ENCODE measurements around the gene B4GALT1. TPM values are rescaled to one million over a fixed set of nuclear protein-coding genes. Genes with fewer than 3 reads are reported as not detected.

Gene B4GALT1
- total RNA-seq, 1 donor from 2014 or later: 21.3 TPM

GRCh38 chr9:33180526-33181184, 13.5 kb upstream of the B4GALT1 start:
- no peak for TF ChIP-seq CTCF (IDR thresholded peaks at IDR 0.05; ENCODE audit: insufficient read depth, low read length, severe bottlenecking)

GRCh38 chr9:33178972-33179697, 12.0 kb upstream of the B4GALT1 start:
- FAIRE-seq (no peak), DNase-seq (ENCODE audit: low read depth) (no peak)
- Histone ChIP-seq H3K36me3 (ENCODE audit: control insufficient read depth, insufficient read depth, low read length) (no peaks in the 10 kb centered on the region), H3K27me3 (ENCODE audit: control insufficient read depth, insufficient read depth, low read length) (no peaks in the 10 kb centered on the region), H3K4me3 (ENCODE audit: low read depth, low read length) (no peak overlapping the region)
- peak; percentile 2 for TF ChIP-seq CTCF (IDR thresholded peaks at IDR 0.05; ENCODE audit: insufficient read depth, low read length, severe bottlenecking)

More at GRCh38 chr9:33180526-33181184, 13.5 kb upstream of the B4GALT1 start:
- peak; percentile 60 for DNase-seq (ENCODE audit: low read depth)
- H3K4me3 ChIP-seq (ENCODE audit: low read depth, low read length): no peak overlapping the region
- no peaks in the 10 kb centered on the region for H3K36me3 ChIP-seq (ENCODE audit: control insufficient read depth, insufficient read depth, low read length)
- H3K27me3 ChIP-seq (ENCODE audit: control insufficient read depth, insufficient read depth, low read length): no peaks in the 10 kb centered on the region
- FAIRE-seq: no peak

- H3K36me3 ChIP-seq (ENCODE audit: control insufficient read depth, insufficient read depth, low read length): no peaks in the 10 kb centered on the region
- no peak overlapping the region for H3K4me3 ChIP-seq (ENCODE audit: low read depth, low read length)
- no peak for FAIRE-seq
- no peak for DNase-seq (ENCODE audit: low read depth)
- no peaks in the 10 kb centered on the region for H3K27me3 ChIP-seq (ENCODE audit: control insufficient read depth, insufficient read depth, low read length)
- TF ChIP-seq CTCF (IDR thresholded peaks at IDR 0.05; ENCODE audit: insufficient read depth, low read length, severe bottlenecking): no peak
Observed at GRCh38 chr9:33177639-33178038, 10.5 kb upstream of the B4GALT1 start.

GRCh38 chr9:33177086-33177485, 9.9 kb upstream of the B4GALT1 start:
- H3K27me3 ChIP-seq (ENCODE audit: control insufficient read depth, insufficient read depth, low read length): no peaks in the 10 kb centered on the region

GRCh38 chr9:33175649-33176325, 8.7 kb upstream of the B4GALT1 start:
- no peak overlapping the region for H3K4me3 ChIP-seq (ENCODE audit: low read depth, low read length)
- no peak for FAIRE-seq
- no peaks in the 10 kb centered on the region for H3K27me3 ChIP-seq (ENCODE audit: control insufficient read depth, insufficient read depth, low read length)
- no peak for TF ChIP-seq CTCF (IDR thresholded peaks at IDR 0.05; ENCODE audit: insufficient read depth, low read length, severe bottlenecking)
- H3K36me3 ChIP-seq (ENCODE audit: control insufficient read depth, insufficient read depth, low read length): no peaks in the 10 kb centered on the region
- no peak for DNase-seq (ENCODE audit: low read depth)

More at GRCh38 chr9:33177086-33177485, 9.9 kb upstream of the B4GALT1 start:
- TF ChIP-seq CTCF (IDR thresholded peaks at IDR 0.05; ENCODE audit: insufficient read depth, low read length, severe bottlenecking): no peak
- FAIRE-seq (no peak), DNase-seq (ENCODE audit: low read depth) (no peak)
- H3K4me3 ChIP-seq (ENCODE audit: low read depth, low read length): no peak overlapping the region
- no peaks in the 10 kb centered on the region for H3K36me3 ChIP-seq (ENCODE audit: control insufficient read depth, insufficient read depth, low read length)
